GM19395 (cell line): ENCODE measurements around the gene LCN12.

ENCODE experiments used
- ATAC-seq: cut with Tn5 transposase; IDR thresholded peaks from one replicate; pipeline ENCODE4 v1.9.1; 2021; ENCODE audit warnings: mild to moderate bottlenecking, moderate library complexity; ENCODE audit not compliant: unreplicated experiment

LCN12 gene, protein sequence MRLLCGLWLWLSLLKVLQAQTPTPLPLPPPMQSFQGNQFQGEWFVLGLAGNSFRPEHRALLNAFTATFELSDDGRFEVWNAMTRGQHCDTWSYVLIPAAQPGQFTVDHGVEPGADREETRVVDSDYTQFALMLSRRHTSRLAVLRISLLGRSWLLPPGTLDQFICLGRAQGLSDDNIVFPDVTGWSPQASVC

DNA sequence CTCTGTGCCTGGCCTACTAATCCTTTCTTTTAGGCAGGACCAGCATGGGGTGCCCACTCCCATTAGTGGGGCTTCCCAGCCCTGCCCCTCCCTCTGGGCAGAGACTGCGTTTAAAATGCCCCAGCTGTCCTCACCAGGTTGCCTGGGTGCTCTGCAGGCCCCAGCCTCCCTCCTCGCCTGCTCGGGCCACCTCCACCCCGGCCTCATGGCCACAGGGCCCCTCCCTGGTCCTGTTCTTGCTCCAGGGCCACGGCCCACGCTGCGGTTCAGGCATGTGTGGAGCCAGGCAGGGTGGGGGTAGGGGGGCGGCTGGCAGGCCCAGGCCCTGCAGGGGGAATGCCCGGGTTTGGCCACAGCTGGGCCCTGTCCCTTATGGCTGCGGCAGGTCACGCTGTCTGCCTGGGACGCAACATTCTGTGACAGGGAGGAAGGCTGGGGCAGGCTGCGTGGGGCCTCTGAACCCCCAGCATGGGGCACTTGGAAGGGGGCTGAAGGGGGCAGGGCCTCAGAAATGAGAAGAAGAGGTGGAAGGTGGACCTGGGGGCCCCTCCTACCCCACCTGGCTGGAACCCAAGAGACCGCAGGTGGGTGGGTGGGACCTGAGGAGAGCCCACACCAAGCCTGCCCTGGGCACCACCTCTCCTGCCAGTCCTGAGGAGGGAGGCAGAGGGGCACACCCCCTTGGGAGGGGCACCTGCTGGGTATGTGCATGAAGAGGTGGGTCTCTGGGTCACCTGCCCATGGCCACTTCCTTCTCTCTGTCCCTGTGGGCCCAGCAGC lies at the start of gene LCN12:
LCN12 (plus strand) TSS at position 733 of the 780 bp plus-strand sequence. CDS start 55 bp downstream, outside the sequence.
- ATAC-seq = no peak

DNA sequence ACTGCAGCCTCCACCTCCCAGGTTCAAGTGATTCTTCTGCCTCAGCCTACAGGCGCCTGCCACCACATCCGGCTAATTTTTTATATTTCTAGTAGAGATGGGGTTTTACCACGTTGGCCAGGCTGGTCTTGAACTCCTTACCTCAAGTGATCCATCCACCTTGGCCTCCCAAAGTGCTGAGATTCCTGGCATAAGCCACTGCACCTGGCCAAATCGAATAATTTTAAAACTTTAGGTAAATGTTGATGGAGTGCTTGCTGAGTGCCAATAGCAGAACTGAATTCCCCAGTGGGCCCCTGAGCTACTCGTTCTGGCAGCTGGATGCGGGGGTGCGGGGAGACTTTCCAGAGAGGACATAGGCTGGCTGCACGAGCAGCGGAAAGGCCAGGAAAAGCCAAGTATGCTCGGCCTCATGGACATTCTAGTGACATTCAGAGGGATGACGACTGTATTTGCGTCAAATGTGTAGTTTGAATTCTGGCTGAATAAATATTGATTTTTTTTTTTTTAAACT lies 49.0 kb upstream of the LCN12 start:
- ATAC-seq = no peak

DNA sequence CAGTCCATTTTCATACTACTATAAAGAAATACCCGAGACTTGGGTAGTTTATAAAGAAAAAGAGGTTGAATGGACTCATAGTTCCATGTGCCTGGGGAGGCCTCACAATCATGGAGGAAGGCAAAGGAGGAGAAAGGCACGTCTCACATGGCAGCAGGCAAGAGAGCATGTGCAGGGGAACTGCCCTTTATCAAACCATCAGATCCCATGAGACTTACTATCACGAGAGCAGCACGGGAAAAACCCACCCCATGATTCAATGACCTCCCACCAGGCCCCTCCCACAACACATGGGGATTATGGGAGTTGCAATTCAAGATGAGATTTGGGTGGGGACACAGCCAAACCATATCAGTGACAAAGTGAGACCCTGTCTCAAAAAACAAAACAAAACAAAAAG lies 45.8 kb upstream of the LCN12 start:
- no peak for ATAC-seq

GRCh38 chr9:136907011-136907914 lies 44.8 kb upstream of the LCN12 start:
- no peak for ATAC-seq

DNA sequence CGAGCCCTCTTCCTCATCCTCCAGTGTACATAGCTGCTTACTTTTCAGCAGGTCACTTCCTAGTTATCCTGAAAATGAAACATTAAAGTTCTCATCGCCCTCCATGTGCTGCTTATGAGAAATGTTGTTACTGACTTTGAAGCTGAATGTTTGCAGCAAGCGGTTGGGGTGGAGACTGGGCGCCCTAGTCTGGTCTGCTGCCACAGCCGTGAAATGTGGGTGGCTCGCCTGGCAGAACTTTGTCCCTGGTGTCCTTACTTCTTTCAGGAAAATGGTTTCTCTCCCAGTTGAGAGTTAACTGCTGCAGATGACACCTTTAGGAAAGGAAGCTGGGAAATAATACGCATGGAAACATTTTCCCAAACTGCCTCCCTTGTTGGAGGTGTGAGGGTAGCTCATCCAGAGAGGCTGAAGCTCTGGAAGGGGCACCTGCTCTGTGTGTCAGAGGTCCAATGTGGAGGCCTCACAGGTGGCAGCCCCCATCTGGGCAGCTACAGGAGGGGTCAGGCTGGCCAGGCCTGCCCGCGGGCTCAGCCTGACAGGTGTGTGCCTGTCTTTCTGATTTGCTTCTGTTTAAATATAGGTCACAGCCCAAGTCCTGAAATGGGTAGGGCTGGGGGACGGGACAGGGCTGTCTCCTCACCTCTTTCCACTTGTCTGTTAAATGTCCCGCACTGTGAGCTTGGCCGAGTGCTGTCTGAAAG lies 41.7 kb upstream of the LCN12 start:
- no peak for ATAC-seq

- ATAC-seq = no peak
These were observed 41.2 kb upstream of the LCN12 start for GRCh38 chr9:136910901-136911245.

DNA sequence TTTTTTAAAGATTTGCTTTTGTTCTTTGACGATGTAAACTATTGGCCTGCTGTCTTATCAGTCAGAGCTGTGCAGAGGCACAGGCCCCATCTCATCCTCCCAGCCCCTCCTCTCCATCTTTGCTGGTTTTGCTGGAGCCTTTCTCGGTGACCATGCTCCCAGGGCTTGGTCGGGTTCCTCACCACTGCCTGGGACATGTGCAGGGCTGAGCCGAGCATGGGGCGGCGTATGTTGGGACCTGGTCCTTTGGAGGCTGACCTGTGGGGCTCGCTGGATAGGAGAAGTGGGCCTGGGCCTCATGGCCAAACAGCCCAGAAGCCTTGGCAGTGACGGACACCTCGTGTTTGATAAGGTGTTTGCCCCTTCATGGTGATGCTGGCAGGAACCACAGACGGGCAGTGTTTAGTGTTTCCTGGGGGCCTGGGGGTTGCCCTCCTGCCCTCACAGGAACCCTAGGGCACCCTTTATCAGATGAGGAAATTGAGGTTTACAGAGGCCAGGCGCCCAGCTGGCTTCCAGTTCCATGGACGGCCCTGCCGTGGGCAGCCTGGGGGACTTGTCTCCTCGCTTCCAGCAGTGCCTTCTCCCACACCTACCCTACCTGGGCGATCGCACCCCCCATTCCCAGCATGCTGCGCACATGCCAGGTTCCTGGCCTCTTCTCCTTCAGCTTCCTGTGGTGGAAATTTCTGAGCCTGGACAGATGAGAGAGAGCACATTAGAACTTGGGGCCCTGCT lies 38.2 kb upstream of the LCN12 start:
- no peak for ATAC-seq

DNA sequence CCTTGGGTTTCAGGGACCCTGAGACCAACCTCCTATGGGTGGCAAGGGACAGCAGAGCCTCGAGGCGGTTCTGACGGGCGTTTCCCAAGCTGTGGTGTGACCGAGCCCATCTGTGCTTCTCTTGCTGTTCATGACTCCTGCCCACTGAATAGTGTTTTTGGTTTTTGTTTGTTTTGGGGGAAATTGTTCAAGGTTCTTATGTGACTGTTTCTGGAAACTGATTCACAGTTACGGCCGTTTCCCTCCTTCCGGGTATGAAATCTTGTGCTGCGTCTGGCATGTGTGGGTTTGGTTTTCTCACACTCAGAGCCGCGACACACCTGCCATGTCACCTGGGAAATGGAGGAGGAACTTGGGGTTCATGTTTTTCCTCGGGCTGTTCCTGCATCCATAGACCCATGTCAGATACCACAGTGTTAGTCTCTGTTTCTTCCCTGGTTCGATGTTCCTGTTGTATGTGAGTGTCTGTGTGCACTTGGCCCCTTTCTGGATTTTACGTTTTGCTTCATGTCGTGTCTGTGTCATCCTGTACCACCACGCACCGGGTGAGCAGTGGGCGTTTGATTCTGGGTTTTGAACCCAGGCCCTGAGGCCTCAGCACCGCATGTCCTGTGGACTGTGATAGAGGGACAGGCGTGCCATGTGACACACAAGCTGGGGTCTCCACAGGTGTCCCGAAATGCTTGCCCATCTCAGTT lies 36.3 kb upstream of the LCN12 start:
- ATAC-seq = no peak

- no peak for ATAC-seq
These were observed 35.5 kb upstream of the LCN12 start for GRCh38 chr9:136916330-136917184.

DNA sequence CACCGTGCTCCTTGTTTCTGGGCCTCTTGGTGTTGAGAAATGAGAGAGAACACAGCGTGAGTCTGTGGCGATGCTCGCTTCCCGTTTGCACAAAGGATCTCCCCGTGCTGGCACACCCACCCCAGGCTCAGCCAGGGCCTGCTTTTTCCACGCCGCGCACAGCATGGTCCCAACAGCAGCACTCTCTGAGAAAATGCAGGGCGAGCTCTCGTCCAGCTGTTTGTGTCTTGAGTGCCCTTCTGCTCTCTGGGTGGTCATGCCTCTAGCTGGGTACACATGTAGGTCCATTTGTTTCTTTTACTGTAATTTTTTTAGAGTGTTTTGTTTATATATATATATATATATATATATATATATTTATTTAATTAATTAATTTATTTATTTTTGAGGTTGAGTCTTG lies 34.2 kb upstream of the LCN12 start:
- no peak for ATAC-seq

DNA sequence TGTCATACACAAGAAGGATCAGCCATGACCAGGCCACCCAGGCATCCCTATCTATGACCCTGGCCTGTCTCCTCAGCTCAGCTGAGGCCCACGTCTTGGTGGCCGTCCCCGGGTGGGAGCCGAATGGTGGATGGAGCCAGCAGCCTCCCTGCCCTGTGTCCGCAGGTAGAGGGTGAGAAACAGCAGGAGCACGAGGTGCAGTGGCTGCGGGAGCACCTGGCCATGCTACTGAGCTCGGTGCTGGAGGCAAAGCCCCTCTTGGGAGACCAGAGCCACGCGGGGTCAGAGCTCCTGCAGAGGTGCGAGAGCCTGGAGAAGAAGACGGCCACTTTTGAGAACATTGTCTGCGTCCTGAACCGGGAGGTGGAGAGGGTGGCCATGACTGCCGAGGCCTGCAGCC lies 32.0 kb upstream of the LCN12 start:
- no peak for ATAC-seq

- ATAC-seq = no peak
These were observed 31.3 kb upstream of the LCN12 start for GRCh38 chr9:136920734-136921231.

- no peak for ATAC-seq
These were observed 30.8 kb upstream of the LCN12 start for GRCh38 chr9:136921307-136921706.

- ATAC-seq = no peak
These were observed 30.4 kb upstream of the LCN12 start for GRCh38 chr9:136921718-136922117.

GRCh38 chr9:136922540-136922939 lies 29.5 kb upstream of the LCN12 start:
- no peak for ATAC-seq

DNA sequence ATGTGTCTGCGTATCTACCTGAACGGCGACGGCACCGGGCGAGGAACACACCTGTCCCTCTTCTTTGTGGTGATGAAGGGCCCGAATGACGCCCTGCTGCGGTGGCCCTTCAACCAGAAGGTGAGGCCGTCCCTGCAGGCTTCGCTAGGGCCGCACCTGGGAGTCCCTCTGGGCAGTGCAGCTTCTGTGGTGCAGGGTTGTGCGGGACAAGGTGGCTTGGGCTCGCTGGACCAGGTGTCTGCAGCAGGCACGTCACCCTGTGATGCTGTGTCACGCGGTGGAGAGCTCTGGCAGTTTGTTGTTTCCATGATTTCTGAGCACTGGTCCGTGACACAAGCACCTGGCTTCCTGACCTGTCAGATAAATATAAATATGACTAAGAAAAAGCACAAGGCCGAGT lies 28.2 kb upstream of the LCN12 start:
- no peak for ATAC-seq

GRCh38 chr9:136925414-136926153 lies 26.5 kb upstream of the LCN12 start:
- no peak for ATAC-seq
